Stimulated activated CD8-positive, alpha-beta memory T cell treated with anti-CD3 and anti-CD28 coated beads, Interleukin-7, amount 100 ng/mL, for 1 hour (primary cell): ENCODE results near the gene ASCC3.
"Not testable (repeated sequence)": the region's sequence is repeated elsewhere in the genome, so short reads cannot be mapped to it uniquely, and the experiment has no call there.

Source experiments
- DNase-seq, 2 donors: peaks; one replicate each; pipeline ENCODE4 v3.0.0-alpha.2; 2020; ENCODE audit warnings: low read depth in 2 of 2

ASCC3 gene

GRCh38 chr6:100889351-100889750 is 8.2 kb upstream of the ASCC3 start:
- DNase-seq, result no peak

DNA sequence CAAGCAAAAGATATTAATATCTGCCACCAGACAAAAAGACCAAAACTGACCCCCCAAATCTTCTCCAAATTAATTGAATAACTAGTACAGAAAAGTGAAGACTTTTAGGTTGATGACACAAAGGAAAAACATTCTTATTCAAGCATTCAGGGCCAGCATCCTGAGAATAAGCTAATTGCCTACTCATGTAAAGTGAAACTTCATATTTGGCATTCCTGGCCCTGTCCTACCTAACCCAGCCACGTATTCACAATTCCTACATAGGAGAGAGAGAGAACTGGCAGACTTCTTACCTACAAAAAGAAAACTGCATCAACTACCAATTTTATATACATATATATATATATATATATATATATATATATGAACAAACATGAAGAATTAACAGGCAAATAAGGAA is 4.9 kb upstream of the ASCC3 start:
- DNase-seq, result no peak

DNA sequence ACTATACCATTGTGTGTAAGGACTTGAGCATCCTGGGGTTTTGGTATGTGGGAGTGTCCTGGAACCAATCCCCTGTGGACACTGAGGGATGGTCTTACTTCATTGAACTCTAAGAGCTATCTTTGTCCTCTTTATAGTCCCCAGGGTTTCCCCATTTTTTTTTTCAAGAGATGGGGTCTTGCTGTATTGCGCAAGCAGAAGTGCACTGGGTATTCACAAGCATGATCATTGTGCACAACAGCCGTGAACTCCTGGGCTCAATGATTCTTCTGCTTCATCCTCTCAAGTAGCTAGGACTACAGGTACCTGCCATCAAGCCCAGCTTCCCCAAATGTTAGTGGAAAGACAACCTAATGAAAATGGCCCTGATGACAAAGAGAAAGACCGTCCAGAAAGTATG is 2.2 kb upstream of the ASCC3 start:
- DNase-seq, result no peak

- DNase-seq, result no peak
Measured at GRCh38 chr6:100881707-100882040, 545 bp upstream of the ASCC3 start.

GRCh38 chr6:100880149-100880852 is 828 bp downstream of the ASCC3 start:
- no peak for DNase-seq

- no peak for DNase-seq
Measured at GRCh38 chr6:100879317-100879716, 1.8 kb downstream of the ASCC3 start.

GRCh38 chr6:100877851-100878250 is 3.3 kb downstream of the ASCC3 start:
- no peak for DNase-seq

- no peak for DNase-seq
Measured at GRCh38 chr6:100876251-100876650, 4.9 kb downstream of the ASCC3 start.

- no peak for DNase-seq
Measured at GRCh38 chr6:100865525-100865924, 15.6 kb downstream of the ASCC3 start.

DNA sequence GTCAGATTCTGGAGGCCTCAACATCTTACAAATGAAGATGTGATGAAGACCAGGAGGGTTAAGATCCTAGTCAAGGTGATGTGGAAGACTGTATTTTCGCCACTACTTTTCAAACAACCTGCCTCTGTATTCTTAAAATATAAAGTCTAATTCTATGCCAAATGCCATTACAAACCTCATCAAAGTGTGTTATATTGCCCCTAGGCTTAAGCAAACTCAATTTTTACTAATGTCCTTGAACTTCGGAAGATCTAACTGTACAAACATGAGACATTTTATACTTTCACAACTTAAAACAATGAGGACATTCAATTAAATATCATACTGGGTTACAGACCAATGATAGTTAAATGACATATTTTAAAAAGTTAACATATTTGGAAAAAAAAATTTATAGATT is 19.1 kb downstream of the ASCC3 start:
- no peak for DNase-seq

GRCh38 chr6:100856146-100856545 is 25.0 kb downstream of the ASCC3 start:
- DNase-seq, result no peak

DNA sequence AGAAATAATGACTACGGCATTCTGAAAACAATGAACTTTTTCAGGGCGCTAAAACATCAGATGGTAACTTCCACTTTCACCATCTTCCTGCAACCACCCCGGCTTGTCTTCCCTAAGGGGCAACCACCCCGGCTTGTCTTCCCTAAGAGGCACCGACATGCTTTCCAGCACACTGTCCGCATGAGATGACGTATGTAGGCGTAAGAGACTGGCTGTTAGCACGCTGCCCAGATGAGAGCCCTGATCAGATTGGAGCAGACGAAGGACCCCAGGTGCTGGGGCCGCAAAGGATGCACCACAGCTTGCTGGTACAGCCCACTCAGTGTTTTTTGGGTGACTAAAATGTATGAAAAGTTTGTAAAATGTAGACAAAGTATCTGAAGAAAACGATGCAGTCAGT is 29.3 kb downstream of the ASCC3 start:
- no peak for DNase-seq

GRCh38 chr6:100850174-100850573 is 31.0 kb downstream of the ASCC3 start:
- DNase-seq, result no peak

GRCh38 chr6:100846276-100846675 is 34.9 kb downstream of the ASCC3 start:
- no peak for DNase-seq

DNA sequence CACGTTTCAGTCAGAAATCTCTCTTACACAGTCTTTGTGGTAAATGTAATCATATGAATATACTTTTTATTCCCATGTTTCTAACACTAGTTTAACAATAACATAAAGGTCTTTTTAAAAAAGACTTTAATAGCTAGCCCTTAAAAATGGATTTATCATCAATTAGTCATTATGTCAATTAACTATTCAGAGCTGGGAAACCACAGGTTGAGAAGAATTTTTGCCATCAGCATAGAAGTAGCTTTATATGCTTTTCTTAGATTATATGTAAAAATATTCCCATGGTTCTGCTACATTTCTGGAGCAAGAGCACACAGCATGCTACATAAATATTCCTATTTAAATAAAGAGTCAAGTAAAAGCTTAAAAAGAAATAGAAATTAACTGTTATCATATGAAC is 35.5 kb downstream of the ASCC3 start:
- no peak for DNase-seq

DNA sequence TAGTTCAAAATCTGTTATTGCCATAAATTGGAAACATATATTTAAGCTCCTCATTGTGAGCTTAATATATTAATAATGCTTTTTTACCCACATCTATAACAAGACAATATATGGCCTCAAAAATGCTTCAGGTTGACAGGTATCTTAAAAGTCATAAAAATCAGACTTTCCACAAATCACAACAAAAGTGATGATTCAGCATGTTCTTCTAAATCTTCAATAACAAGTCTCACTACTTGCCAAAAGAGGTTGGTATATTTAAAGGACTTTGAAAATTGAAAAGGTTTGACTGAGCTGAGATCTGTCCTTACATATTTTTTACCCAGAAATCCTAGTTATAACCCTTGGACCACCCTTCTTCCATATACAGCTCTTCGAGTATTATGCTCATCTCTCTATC is 41.7 kb downstream of the ASCC3 start:
- no peak for DNase-seq

DNA sequence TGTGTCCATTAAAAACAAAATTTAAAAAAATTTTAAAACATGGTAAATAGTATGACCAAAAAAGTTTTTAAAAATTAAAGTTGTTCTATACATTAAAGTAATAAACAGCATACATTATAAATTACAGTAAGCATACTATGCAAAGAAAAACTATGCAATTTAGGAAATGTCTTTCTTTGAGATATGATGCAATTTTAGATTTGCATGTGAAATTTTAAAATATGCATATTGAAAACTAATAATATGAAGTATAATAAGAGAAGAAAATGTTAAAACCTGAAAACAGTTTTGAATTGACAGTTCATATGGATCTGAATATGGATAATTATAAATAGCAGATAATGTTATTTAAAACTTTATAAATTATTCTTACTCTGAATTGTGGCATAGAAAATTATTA is 43.1 kb downstream of the ASCC3 start:
- no peak for DNase-seq

DNA sequence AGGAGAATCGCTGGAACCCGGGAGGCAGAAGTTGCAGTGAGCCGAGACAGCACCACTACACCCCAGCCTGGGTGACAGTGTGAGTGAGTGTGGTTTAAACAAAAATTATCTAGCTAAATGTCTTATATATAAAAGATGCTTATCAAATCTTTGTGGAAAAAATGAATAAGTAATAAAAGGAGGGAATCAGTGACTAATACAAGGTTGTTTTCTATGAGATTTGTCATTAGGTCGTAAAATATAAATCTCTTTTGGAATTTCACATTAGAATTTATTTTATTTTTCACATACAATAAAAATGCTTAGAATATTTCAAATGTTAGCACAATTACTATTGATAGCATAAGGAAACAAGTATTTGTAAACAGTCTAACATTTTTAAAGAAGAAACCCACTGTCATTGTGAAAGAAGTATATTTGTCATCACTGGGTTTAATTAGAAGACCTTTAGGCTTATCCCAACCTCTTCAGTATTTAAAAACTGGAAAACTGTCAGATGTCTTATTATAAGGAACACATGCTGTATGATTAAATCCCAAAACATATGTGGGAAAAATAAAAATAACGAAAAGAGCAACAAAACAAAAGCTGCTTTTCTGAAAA is 47.1 kb downstream of the ASCC3 start:
- DNase-seq, result no peak

DNA sequence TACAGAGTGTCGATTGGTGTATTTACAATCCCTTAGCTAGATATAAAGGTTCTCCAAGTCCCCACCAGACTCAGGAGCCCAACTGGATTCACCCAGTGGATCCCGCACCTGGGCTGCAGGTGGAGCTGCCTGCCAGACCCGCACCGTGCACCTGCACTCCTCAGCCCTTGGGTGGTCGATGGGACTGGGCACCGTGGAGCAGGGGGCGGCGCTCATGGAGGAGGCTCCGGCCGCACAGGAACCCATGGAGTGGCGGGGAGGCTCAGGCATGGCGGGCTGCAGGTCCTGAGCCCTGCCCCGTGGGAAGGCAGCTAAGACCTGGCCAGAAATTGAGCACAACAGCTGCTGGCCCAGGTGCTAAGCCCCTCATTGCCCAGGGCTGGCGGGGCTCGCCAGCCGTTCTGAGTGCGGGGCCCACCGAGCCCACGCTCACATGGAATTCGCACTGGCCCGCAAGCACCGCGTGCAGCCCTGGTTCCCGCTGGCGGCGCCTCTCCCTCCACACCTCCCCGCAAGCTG is 52.0 kb downstream of the ASCC3 start:
- not testable (repeated sequence) for DNase-seq

- no peak for DNase-seq
Measured at GRCh38 chr6:100823041-100823440, 58.1 kb downstream of the ASCC3 start.

GRCh38 chr6:100818066-100818465 is 63.1 kb downstream of the ASCC3 start:
- DNase-seq, result no peak

- DNase-seq, result no peak
Measured at GRCh38 chr6:100810015-100810414, 71.1 kb downstream of the ASCC3 start.

- DNase-seq, result no peak
Measured at GRCh38 chr6:100809346-100809745, 71.8 kb downstream of the ASCC3 start.
